Measurements from ENCODE around the gene AANAT. TPM values are rescaled to one million over a fixed set of nuclear protein-coding genes. Genes with fewer than 3 reads are reported as not detected.

AANAT gene
- total RNA-seq, 2 donors from 2014 or later = not detected

DNA sequence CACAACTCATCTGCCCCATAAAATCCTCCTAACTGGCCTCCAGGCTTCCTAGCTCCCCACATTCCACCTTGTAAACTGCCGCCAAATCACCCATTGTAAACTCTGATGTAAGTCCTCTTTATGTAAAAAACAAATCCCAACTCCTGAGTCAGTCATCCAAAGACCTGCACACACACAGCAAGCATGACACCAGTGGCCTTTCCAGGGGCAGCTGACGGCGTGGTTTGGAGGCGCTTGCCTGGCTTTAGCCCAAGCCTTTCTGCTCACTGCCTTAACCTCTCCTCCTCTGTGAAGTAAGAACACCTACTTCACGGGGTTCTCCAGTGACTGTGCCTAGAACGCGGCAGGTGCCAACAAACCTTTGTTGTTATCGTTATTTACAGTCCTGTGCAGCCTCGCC, 28.5 kb upstream of the AANAT start:
- no peak for DNase-seq (ENCODE audit: low spot score)
- Histone ChIP-seq H3K27me3 (no peaks in the 10 kb centered on the region), H3K36me3 (no peaks in the 10 kb centered on the region), H3K9me3 (no peaks in the 10 kb centered on the region), H3K4me3 (no peak overlapping the region), H3K27ac (peak overlapping the region; percentile 32 to 37), H3K4me1 (peaks cover 0 to 28% of the 10 kb centered on the region in 2 donors)
- TF ChIP-seq, protein P1, sequence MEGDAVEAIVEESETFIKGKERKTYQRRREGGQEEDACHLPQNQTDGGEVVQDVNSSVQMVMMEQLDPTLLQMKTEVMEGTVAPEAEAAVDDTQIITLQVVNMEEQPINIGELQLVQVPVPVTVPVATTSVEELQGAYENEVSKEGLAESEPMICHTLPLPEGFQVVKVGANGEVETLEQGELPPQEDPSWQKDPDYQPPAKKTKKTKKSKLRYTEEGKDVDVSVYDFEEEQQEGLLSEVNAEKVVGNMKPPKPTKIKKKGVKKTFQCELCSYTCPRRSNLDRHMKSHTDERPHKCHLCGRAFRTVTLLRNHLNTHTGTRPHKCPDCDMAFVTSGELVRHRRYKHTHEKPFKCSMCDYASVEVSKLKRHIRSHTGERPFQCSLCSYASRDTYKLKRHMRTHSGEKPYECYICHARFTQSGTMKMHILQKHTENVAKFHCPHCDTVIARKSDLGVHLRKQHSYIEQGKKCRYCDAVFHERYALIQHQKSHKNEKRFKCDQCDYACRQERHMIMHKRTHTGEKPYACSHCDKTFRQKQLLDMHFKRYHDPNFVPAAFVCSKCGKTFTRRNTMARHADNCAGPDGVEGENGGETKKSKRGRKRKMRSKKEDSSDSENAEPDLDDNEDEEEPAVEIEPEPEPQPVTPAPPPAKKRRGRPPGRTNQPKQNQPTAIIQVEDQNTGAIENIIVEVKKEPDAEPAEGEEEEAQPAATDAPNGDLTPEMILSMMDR (IDR thresholded peaks at IDR 0.05) = no peak

- no peak overlapping the region for H3K4me3 ChIP-seq
- no peaks in the 10 kb centered on the region for H3K27me3 ChIP-seq
- peaks cover 0 to 32% of the 10 kb centered on the region in 2 donors for H3K4me1 ChIP-seq
- peak overlapping the region; percentile 32 to 37 for H3K27ac ChIP-seq
- H3K9me3 ChIP-seq = no peaks in the 10 kb centered on the region
- TF ChIP-seq, protein P1 (IDR thresholded peaks at IDR 0.05) = no peak
- no peaks in the 10 kb centered on the region for H3K36me3 ChIP-seq
- no peak for DNase-seq (ENCODE audit: low spot score)
Measured at GRCh38 chr17:76439314-76439928, 28.0 kb upstream of the AANAT start.

- H3K27ac ChIP-seq = peak overlapping the region in 1 of 2 donors; percentile 47
- peaks cover 0 to 41% of the 10 kb centered on the region in 2 donors for H3K4me1 ChIP-seq
- TF ChIP-seq, protein P1 (IDR thresholded peaks at IDR 0.05) = no peak
- DNase-seq (ENCODE audit: low spot score) = no peak
- H3K27me3 ChIP-seq = no peaks in the 10 kb centered on the region
- H3K9me3 ChIP-seq = no peaks in the 10 kb centered on the region
- no peak overlapping the region for H3K4me3 ChIP-seq
- H3K36me3 ChIP-seq = no peaks in the 10 kb centered on the region
Measured at GRCh38 chr17:76440751-76441362, 26.5 kb upstream of the AANAT start.

DNA sequence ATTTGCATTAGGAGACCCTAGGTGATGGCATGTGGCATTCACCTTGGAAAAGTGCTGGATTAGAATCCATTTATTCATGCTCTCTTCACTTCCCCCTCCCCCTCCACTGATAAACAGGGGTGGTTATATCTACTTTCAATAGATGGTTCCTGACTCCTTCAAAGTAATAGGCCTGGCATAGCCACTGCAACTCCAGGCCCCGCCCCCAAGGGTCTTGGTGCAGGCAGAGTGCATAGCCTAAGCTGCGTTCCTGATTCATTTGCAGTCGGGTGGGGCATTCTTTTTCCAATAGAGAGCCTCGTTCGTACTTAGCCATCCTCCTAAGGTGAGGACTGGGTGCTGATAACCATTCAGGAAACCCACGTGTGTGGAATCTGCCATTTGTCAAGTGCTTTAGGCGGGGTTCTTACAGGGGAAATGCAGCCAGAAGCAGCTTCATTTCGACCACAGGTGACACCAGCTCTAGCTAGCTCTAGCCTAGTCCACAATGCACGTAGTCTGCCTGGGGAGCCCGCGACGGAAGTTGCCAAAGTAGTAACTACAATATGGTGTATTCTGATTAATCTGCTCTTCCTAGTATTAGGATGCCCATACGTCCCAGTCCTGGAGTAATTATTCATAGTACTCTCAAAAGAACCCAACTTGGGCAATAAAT, 25.6 kb upstream of the AANAT start:
- Histone ChIP-seq H3K36me3 (no peaks in the 10 kb centered on the region), H3K27me3 (no peaks in the 10 kb centered on the region), H3K9me3 (no peaks in the 10 kb centered on the region), H3K4me1 (peaks cover 0 to 50% of the 10 kb centered on the region in 2 donors), H3K27ac (peak overlapping the region in 1 of 2 donors; percentile 54), H3K4me3 (no peak overlapping the region)
- TF ChIP-seq, protein P1 (IDR thresholded peaks at IDR 0.05) = no peak
- no peak for DNase-seq (ENCODE audit: low spot score)

DNA sequence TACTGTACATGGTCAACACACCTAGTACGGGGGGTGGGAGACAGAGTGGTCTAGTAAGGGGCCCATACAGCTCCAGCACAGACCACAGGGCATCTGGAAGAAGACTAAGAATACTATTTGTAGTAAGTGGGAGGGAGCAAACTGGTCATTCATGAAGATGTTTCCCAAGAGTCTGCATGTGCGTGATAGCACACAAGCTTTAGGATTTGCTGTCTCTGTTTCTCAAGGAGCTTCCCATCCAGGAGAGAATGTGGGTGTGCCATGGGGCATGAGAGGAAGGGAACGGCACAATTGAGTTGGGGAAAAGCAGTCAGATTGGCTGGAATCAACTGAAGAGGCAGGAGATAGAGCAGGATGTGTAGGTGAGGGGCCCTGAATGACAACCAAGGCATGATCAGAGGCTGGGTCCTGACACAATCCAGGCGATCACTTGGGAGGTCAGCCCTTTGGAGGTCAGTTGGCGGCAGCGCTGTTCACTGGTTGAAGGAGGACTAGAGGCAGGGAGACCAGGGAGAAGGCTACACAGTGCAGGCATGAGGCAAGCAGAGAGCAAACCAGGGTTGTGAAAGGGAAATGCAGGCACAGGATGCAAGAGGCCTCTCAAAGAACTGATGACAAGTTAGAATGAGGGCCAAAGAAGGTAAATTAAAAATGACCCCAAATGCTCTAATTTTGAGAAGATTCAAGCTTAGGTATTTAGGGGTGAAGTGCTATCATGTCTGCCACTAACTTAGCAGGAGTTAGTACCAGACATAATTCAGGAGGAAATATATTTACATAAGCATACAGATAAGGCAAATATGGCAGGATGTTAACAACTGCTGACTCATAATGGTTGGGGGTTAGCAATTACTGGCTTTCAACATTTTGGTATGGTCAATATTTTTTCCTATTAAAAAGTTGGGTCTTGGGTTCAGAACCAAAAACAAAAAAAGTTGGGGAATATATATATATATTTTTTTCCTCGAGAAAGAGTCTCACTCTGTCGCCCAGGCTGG, 24.8 kb upstream of the AANAT start:
- no peak for DNase-seq (ENCODE audit: low spot score)
- Histone ChIP-seq H3K4me3 (no peak overlapping the region), H3K27ac (peak overlapping the region in 1 of 2 donors; percentile 54), H3K4me1 (peaks cover 0 to 59% of the 10 kb centered on the region in 2 donors), H3K27me3 (no peaks in the 10 kb centered on the region), H3K36me3 (no peaks in the 10 kb centered on the region), H3K9me3 (no peaks in the 10 kb centered on the region)
- TF ChIP-seq, protein P1 (IDR thresholded peaks at IDR 0.05) = no peak
